ENCODE measurements around the gene MTLN.

Gene MTLN

DNA sequence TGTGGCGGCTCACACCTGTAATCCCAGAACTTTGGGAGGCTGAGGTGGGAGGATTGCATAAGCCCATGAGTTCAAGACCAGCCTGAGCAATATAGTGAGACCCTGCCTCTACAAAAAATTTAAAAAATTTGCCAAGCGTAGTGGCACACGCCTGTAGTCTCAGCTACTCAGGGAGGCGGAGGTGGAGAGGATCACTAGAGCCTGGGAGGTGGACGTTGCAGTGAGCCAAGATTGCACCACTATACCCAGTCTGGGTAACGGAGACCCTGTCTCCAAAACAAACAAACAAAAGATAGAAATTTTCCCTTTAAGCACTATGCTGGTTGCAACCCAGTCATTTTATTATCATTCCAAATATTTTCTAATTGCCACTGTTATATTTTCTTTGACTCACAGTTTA lies 39.8 kb downstream of the MTLN start:
- no peak overlapping the region for H3K27ac ChIP-seq
- no peak for TF ChIP-seq ZFX (IDR thresholded peaks at IDR 0.05; ENCODE audit: borderline replicate concordance)
- TF ChIP-seq, protein P1, sequence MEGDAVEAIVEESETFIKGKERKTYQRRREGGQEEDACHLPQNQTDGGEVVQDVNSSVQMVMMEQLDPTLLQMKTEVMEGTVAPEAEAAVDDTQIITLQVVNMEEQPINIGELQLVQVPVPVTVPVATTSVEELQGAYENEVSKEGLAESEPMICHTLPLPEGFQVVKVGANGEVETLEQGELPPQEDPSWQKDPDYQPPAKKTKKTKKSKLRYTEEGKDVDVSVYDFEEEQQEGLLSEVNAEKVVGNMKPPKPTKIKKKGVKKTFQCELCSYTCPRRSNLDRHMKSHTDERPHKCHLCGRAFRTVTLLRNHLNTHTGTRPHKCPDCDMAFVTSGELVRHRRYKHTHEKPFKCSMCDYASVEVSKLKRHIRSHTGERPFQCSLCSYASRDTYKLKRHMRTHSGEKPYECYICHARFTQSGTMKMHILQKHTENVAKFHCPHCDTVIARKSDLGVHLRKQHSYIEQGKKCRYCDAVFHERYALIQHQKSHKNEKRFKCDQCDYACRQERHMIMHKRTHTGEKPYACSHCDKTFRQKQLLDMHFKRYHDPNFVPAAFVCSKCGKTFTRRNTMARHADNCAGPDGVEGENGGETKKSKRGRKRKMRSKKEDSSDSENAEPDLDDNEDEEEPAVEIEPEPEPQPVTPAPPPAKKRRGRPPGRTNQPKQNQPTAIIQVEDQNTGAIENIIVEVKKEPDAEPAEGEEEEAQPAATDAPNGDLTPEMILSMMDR (IDR thresholded peaks at IDR 0.05) = no peak

DNA sequence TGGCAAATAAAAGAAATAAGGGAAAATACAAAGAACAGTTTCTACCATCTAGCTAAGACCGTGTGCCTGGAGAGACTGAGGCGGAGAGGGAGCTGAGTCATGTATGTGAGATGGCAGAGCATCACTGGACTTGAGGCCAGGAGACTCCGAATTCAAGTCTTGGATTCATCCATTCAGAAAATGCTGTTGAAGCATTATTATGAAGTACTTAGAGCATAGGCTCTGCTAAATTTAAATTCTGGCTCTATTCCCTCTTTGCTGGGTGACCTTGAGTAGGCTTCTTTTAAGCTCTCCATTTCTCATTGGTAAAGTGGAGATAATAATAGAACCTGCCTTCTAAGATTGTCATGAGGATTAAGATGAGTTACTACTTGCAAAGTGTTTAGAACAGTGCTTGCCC lies 42.2 kb downstream of the MTLN start:
- TF ChIP-seq ZFX (IDR thresholded peaks at IDR 0.05; ENCODE audit: borderline replicate concordance) = no peak
- TF ChIP-seq, protein P1 (IDR thresholded peaks at IDR 0.05) = no peak
- no peak overlapping the region for H3K27ac ChIP-seq

DNA sequence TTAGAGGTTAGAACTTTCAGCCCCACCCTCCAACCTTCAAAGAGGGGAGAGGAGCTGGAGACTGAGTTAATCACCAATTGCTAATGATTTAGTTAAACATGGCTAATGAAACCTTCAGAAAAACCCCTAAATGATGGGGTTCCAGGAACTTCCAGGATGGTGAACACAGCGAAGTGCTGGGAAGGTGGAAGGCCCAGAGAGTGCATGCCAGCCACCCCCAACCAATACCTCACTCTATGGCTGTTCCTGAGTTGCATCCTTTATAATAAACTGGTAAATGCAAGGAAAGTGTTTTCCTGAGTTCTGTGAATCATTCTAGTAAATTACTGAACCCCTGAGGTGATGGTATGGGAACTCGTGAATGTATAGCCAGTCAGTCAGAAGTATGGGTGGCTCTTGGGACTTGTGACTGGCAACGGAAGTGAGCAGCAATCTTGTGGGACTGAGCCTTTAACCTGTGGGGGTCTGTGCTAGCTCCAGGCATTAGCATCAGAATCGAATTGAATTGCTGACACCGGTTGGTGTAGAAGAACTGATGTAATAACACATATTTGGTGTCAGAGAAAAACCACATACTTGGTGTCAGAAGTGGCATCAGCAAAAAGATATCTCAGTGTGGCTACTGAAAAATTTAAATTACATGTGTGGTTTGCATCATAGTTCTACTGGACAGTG lies 44.9 kb downstream of the MTLN start:
- no peak overlapping the region for H3K27ac ChIP-seq
- no peak for TF ChIP-seq ZFX (IDR thresholded peaks at IDR 0.05; ENCODE audit: borderline replicate concordance)

DNA sequence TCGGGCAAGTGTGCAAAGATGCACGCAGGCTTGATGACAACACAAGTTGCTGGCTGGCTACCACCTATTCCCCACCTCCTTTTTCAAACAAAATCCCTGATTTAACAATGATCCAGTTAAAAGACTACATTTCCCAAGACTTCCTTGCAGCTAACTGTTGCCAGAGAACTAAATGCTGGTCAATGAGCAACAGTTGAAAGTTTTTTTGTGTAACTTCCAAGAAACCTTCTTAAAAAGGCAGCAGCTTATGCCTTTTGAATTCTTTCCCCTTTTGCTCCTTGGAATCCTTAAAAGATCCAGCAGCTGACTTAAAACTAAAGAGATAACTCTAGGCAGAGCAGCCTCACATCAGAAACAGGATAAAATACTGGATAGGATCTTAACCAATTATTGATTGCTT lies 46.1 kb downstream of the MTLN start:
- H3K27ac ChIP-seq = no peak overlapping the region
- TF ChIP-seq, protein P1 (IDR thresholded peaks at IDR 0.05) = no peak
- no peak for TF ChIP-seq ZFX (IDR thresholded peaks at IDR 0.05; ENCODE audit: borderline replicate concordance)
